H1 (cell line): ENCODE results near the gene MYD88. TPM values are rescaled to one million over a fixed set of nuclear protein-coding genes. Genes with fewer than 3 reads are reported as not detected.

ENCODE experiments used
- CTCF ChIA-PET: fragments of 300-600 bp; sonication (Branson Sonifier 250); formaldehyde crosslinking; loops from one replicate; lab custom pipeline; 2021; ENCODE audit not compliant: partially characterized antibody; lab: Charles Lee
- POLR2A ChIA-PET: fragments of 300-600 bp; sonication (Branson Sonifier 250); formaldehyde crosslinking; loops from one replicate; lab custom pipeline; 2021; ENCODE audit warnings: inconsistent platforms; ENCODE audit not compliant: partially characterized antibody; lab: Charles Lee
- DNase-seq, 2 experiments: peaks; one replicate each; pipeline versions ENCODE4 v3.0.0 to v3.0.0-alpha.2; 2010 to 2022; ENCODE audit warnings: low spot score in 2 of 2, low read depth in 1 of 2, mixed read lengths in 1 of 2
- FAIRE-seq: peaks from 2 replicates; lab custom pipeline; 2011; peaks lifted over from hg19 to GRCh38; lab: Jason Lieb, UNC
- H2AFZ ChIP-seq: 2 replicates; pipeline ENCODE4 v1.8.1; 2012; ENCODE audit warnings: low read length, inconsistent platforms
- H2AK5ac ChIP-seq: 2 replicates; pipeline ENCODE4 v1.6.1; 2013; ENCODE audit warnings: low read depth, low read length
- H2BK120ac ChIP-seq: replicated peaks from 2 replicates; pipeline ENCODE3; 2013; ENCODE audit warnings: low read depth, low read length, inconsistent platforms
- H2BK12ac ChIP-seq: 2 replicates; pipeline ENCODE4 v1.6.1; 2013; ENCODE audit warnings: low read depth, low read length
- H2BK15ac ChIP-seq: 2 replicates; pipeline ENCODE4 v1.6.1; 2013; ENCODE audit warnings: low read length
- H2BK20ac ChIP-seq: 2 replicates; pipeline ENCODE4 v1.6.1; 2013; ENCODE audit warnings: low read length
- H2BK5ac ChIP-seq: 2 replicates; pipeline ENCODE4 v1.6.1; 2013; ENCODE audit warnings: low read depth, low read length
- H3K14ac ChIP-seq: 2 replicates; pipeline ENCODE4 v1.6.1; 2013; ENCODE audit warnings: inconsistent platforms; ENCODE audit not compliant: insufficient read length
- H3K18ac ChIP-seq: 2 replicates; pipeline ENCODE4 v1.6.1; 2013; ENCODE audit warnings: low read length; ENCODE audit errors: extremely low read depth
- H3K23ac ChIP-seq: 2 replicates; pipeline ENCODE4 v1.6.1; 2013; ENCODE audit warnings: inconsistent platforms; ENCODE audit not compliant: insufficient read length
- H3K23me2 ChIP-seq: 2 replicates; pipeline ENCODE4 v1.6.1; 2013; ENCODE audit warnings: low read depth, low read length
- H3K27ac ChIP-seq: 2 replicates; pipeline ENCODE4 v1.6.1; 2011; ENCODE audit warnings: low read depth, low read length, inconsistent platforms
- H3K27me3 ChIP-seq, 4 experiments: replicated peaks in 1 of 4; 1 replicate in 1 of 4; 2 replicates in 3 of 4; pipeline versions ENCODE4 v1.6.1 to v1.8.1; 2011 to 2013; ENCODE audit warnings: low read length in 3 of 4, mild to moderate bottlenecking in 3 of 4, inconsistent platforms in 2 of 4, mixed read lengths in 2 of 4, moderate library complexity in 1 of 4; ENCODE audit not compliant: control insufficient read depth in 3 of 4, insufficient read depth in 3 of 4; ENCODE audit errors: extremely low read depth in 1 of 4
- H3K36me3 ChIP-seq, 4 experiments: 2 replicates each; pipeline versions ENCODE4 v1.6.1 to v1.8.1; 2011 to 2013; ENCODE audit warnings: mild to moderate bottlenecking in 4 of 4, low read length in 3 of 4, moderate library complexity in 2 of 4, control low read depth in 1 of 4, inconsistent platforms in 1 of 4; ENCODE audit not compliant: insufficient read depth in 4 of 4, control insufficient read depth in 2 of 4
- H3K4ac ChIP-seq: replicated peaks from 2 replicates; pipeline ENCODE3; 2013; ENCODE audit warnings: low read length, low read depth, mixed read lengths, inconsistent platforms; ENCODE audit not compliant: insufficient read length
- H3K4me1 ChIP-seq, 4 experiments: replicated peaks in 1 of 4; 1 replicate in 1 of 4; 2 replicates in 3 of 4; pipeline versions ENCODE4 v1.6.1 to v1.8.1; 2011 to 2013; ENCODE audit warnings: low read length in 3 of 4, inconsistent platforms in 2 of 4, mixed read lengths in 1 of 4; ENCODE audit not compliant: insufficient read depth in 4 of 4, control insufficient read depth in 3 of 4
- H3K4me2 ChIP-seq, 2 experiments: 2 replicates each; pipeline versions ENCODE4 v1.6.1 to v1.8.1; 2011 to 2013; ENCODE audit warnings: low read depth in 2 of 2, low read length in 2 of 2, control low read depth in 1 of 2, inconsistent platforms in 1 of 2, mild to moderate bottlenecking in 1 of 2; ENCODE audit not compliant: insufficient read depth in 1 of 2
- H3K4me3 ChIP-seq, 4 experiments: fragments of 200-600, 300-600 bp in 1 of 4; sonication (generic), shearing (Covaris generic), sonication (Bioruptor Twin) in 1 of 4; 2 replicates each; pipeline versions ENCODE4 v1.5.1 to v1.8.1; 2011 to 2016; ENCODE audit warnings: low read length in 4 of 4, low read depth in 3 of 4, control low read depth in 2 of 4, inconsistent platforms in 2 of 4, mild to moderate bottlenecking in 2 of 4, mixed read lengths in 1 of 4, moderate library complexity in 1 of 4; ENCODE audit not compliant: insufficient read depth in 2 of 4; ENCODE audit errors: extremely low read depth in 1 of 4
- H3K56ac ChIP-seq: replicated peaks from 2 replicates; pipeline ENCODE3; 2013; ENCODE audit warnings: low read depth, mild to moderate bottlenecking, mixed read lengths, low read length, inconsistent platforms; ENCODE audit not compliant: insufficient read length
- H3K79me1 ChIP-seq: 2 replicates; pipeline ENCODE4 v1.6.1; 2013; ENCODE audit warnings: low read depth, low read length, control low read depth
- H3K79me2 ChIP-seq, 2 experiments: 2 replicates each; pipeline versions ENCODE4 v1.6.1 to v1.8.1; 2012 to 2013; ENCODE audit warnings: low read length in 2 of 2, mild to moderate bottlenecking in 2 of 2, inconsistent platforms in 1 of 2; ENCODE audit not compliant: insufficient read depth in 2 of 2, control insufficient read depth in 1 of 2
- H3K9ac ChIP-seq, 4 experiments: replicated peaks in 1 of 4; 1 replicate in 1 of 4; 2 replicates in 3 of 4; pipeline versions ENCODE4 v1.6.1 to v1.8.1; 2011 to 2013; ENCODE audit warnings: low read depth in 3 of 4, low read length in 3 of 4, control low read depth in 2 of 4, mild to moderate bottlenecking in 2 of 4, moderate library complexity in 2 of 4, inconsistent platforms in 1 of 4; ENCODE audit errors: extremely low read depth in 1 of 4
- H3K9me3 ChIP-seq, 2 experiments: 2 replicates each; pipeline versions ENCODE4 v1.6.1 to v1.8.1; 2012 to 2013; ENCODE audit warnings: mild to moderate bottlenecking in 2 of 2, moderate library complexity in 2 of 2, control low read depth in 1 of 2, inconsistent platforms in 1 of 2, low read depth in 1 of 2, low read length in 1 of 2, mixed read lengths in 1 of 2; ENCODE audit not compliant: insufficient read depth in 2 of 2
- H4K20me1 ChIP-seq, 2 experiments: replicated peaks in 1 of 2; 2 replicates each; pipeline versions ENCODE3 to v1.8.1; 2011 to 2013; ENCODE audit warnings: inconsistent platforms in 2 of 2, low read length in 2 of 2, mild to moderate bottlenecking in 1 of 2; ENCODE audit not compliant: insufficient read depth in 2 of 2, control insufficient read depth in 1 of 2
- H4K5ac ChIP-seq: 2 replicates; pipeline ENCODE4 v1.6.1; 2013; ENCODE audit warnings: low read length, low read depth, mixed read lengths, inconsistent platforms; ENCODE audit not compliant: insufficient read length
- H4K8ac ChIP-seq: 2 replicates; pipeline ENCODE4 v1.8.0; 2013; ENCODE audit warnings: mild to moderate bottlenecking, moderate library complexity, low read length, inconsistent platforms; ENCODE audit not compliant: insufficient read depth; ENCODE audit errors: extremely low read depth
- H4K91ac ChIP-seq: replicated peaks from 2 replicates; pipeline ENCODE3; 2013; ENCODE audit warnings: low read length, mixed read lengths, inconsistent platforms; ENCODE audit not compliant: insufficient read length
- BRCA1 ChIP-seq: IDR thresholded peaks from 2 replicates; pipeline ENCODE4 v1.6.1; 2012; ENCODE audit warnings: low read depth, low read length, improper control_type of control experiment
- CBX5 ChIP-seq: fragments of 300-800, 300-1000 bp; sonication (generic); IDR thresholded peaks from 2 replicates; pipeline ENCODE4 v1.7.1; 2016; ENCODE audit warnings: antibody characterized with exemption, low read length, low read depth
- CEBPB ChIP-seq: IDR thresholded peaks from 2 replicates; pipeline ENCODE4 v1.6.1; 2012; ENCODE audit warnings: low read depth, low read length
- EGR1 ChIP-seq: IDR thresholded peaks from 2 replicates; pipeline ENCODE4 v1.6.1; 2011; ENCODE audit warnings: low read depth, low read length, borderline replicate concordance
- HDAC6 ChIP-seq: IDR thresholded peaks from one replicate; pipeline ENCODE4 v1.7.1; 2012; ENCODE audit warnings: low read depth, mild to moderate bottlenecking, inconsistent platforms, low read length, moderate library complexity
- KDM1A ChIP-seq: fragments of 200-600, 300-600 bp; sonication (generic); IDR thresholded peaks from 2 replicates; pipeline ENCODE4 v1.7.1; 2016; ENCODE audit warnings: mild to moderate bottlenecking, low read length, borderline replicate concordance
- NRF1 ChIP-seq: IDR thresholded peaks from 2 replicates; pipeline ENCODE4 v1.6.1; 2011; ENCODE audit warnings: mild to moderate bottlenecking, low read depth, low read length, improper control_type of control experiment
- RBBP5 ChIP-seq: IDR thresholded peaks from 2 replicates; pipeline ENCODE4 v1.7.1; 2012; ENCODE audit warnings: low read depth, mild to moderate bottlenecking, inconsistent platforms, low read length, moderate library complexity, borderline replicate concordance
- WGBS, 2 experiments: shearing (Covaris generic) in 1 of 2; methylation state at CpG; one replicate each; pipeline versions ENCODE4 v1.1.6 to v1.1.7; 2013 to 2015; ENCODE audit warnings: low lambda C conversion rate in 2 of 2, mixed read lengths in 2 of 2, inconsistent platforms in 1 of 2, low coverage in 1 of 2, missing lambda C conversion rate in 1 of 2; ENCODE audit not compliant: insufficient replicate concordance in 2 of 2, insufficient coverage in 1 of 2, insufficient read length in 1 of 2; ENCODE audit errors: extremely low coverage in 1 of 2, missing lambda C conversion rate in 1 of 2; 5-methylcytosine and 5-hydroxymethylcytosine counted together
- polyA plus RNA-seq, 7 experiments: library from polyadenylated mRNA; depleted of rRNA in 3 of 7; stranded (reverse) in 5 of 7; unstranded in 2 of 7; fragments of >200 nt in 5 of 7; fragments of 200-250 nt in 2 of 7; gene quantifications; 1 replicate in 5 of 7; 2 replicates in 1 of 7; 4 replicates in 1 of 7; pipeline versions ENCODE4 v1.2.1 to v1.2.3, GENCODE V29; 2011 to 2013; ENCODE audit warnings: missing spikeins in 2 of 7, mixed read lengths in 2 of 7
- total RNA-seq: library from RNA; stranded (reverse); fragmentation: NEBNext Ultra II Directional; extraction: Animal tissue kit (Norgen Biotek cat#: 25700); gene quantifications from 2 replicates; pipeline ENCODE4 v1.2.1, GENCODE V29; 2021

Gene MYD88
- total and polyA plus RNA-seq, 2 of the 8 experiments (the other 6 are each of a cell fraction or from before 2014, with no cell fraction given): 22.1 to 22.5 TPM

DNA sequence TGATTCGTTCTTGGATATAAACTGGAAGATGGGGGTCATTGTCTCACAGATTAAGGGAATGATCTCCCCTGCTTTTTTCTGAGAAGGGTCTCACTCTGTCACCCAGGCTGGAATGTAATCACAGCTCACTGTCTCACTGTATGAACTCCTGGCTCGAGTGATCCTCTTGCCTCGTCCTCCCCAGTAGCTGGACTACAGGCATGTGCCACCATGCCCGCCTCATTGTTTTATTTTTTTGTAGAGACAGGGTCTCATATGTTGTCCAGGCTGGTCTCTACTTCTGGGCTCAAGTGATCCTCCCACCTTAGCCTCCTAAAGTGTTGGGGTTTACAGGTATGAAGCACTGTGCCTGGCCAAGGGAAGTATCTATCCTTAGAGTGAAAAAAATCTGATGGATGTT lies 32.3 kb downstream of the MYD88 start:
- POLR2A ChIA-PET: interaction anchor here (1.2 kb wide), 1 partner anchor 34 kb away, joined by 3 read pairs; the partner anchor contains the start of gene ACAA1
- CTCF ChIA-PET: interaction anchor here (0.7 to 2.0 kb wide), 3 partner anchors 8 to 75 kb away, joined by 3 to 5 read pairs (median 3); no protein-coding TSS in a partner anchor
- H4K20me1 ChIP-seq: peaks cover 9 to 16% of the 10 kb centered on the region in 2 experiments

More for the DNA sequence above, 32.3 kb downstream of the MYD88 start:
- Histone ChIP-seq H2AK5ac (no peak overlapping the region), H3K18ac (no peak overlapping the region), H4K91ac (no peak overlapping the region), H3K56ac (no peak overlapping the region), H3K14ac (no peak overlapping the region), H3K23ac (no peak overlapping the region), H3K27me3 (no peaks in the 10 kb centered on the region), H3K79me1 (no peaks in the 10 kb centered on the region; the same call in 1 of the 2 replicates), H2BK20ac (no peak overlapping the region), H3K36me3 (no peaks in the 10 kb centered on the region), H3K9me3 (no peaks in the 10 kb centered on the region), H3K23me2 (peaks cover 4% of the 10 kb centered on the region; the same call in 1 of the 2 replicates), H3K4me1 (peaks cover 0 to 9% (median 5%) of the 10 kb centered on the region in 4 experiments; a peak in 4 of 7 replicates), H3K9ac (no peak overlapping the region), H3K4me2 (no peak overlapping the region), H4K8ac (no peak overlapping the region), H3K4me3 (no peak overlapping the region), H2BK12ac (no peak overlapping the region), H2BK5ac (no peak overlapping the region), H2AFZ (no peak overlapping the region), H3K27ac (no peak overlapping the region), H3K4ac (no peak overlapping the region), H2BK120ac (no peak overlapping the region), H4K5ac (no peak overlapping the region), H2BK15ac (no peak overlapping the region), H3K79me2 (peaks cover 18 to 96% of the 10 kb centered on the region in 2 experiments)
- no peak for FAIRE-seq
- TF ChIP-seq CEBPB: no peak
- no peak for TF ChIP-seq BRCA1
- TF ChIP-seq NRF1: no peak
- TF ChIP-seq RBBP5: no peak
- TF ChIP-seq KDM1A: no peak
- TF ChIP-seq CBX5: no peak
- TF ChIP-seq HDAC6: no peak
- TF ChIP-seq EGR1: no peak
- no peak for DNase-seq
- WGBS, 2 experiments: 63% methylated on average over 4 of the region's 4 CpGs; no CpG with 5 or more reads in 1 of the 2 experiments
